HL-60 (cell line): Measurements from ENCODE around the gene ABLIM1.

Experiments used
- DNase-seq, 2 experiments: peaks; one replicate each; pipeline ENCODE4 v3.0.0-alpha.2; 2010 to 2020; ENCODE audit warnings: low read depth in 1 of 2, low spot score in 1 of 2
- H3K27ac ChIP-seq: fragments of 250-450 bp; sonication (Bioruptor Pico); replicated peaks from 2 replicates; pipeline ENCODE4 v1.5.1; 2020; ENCODE audit warnings: mild to moderate bottlenecking, moderate library complexity
- H3K27me3 ChIP-seq: fragments of 250-450 bp; sonication (Bioruptor Pico); 2 replicates; pipeline ENCODE4 v1.5.1; 2021; ENCODE audit warnings: mild to moderate bottlenecking, moderate library complexity; ENCODE audit not compliant: insufficient read depth, poor library complexity, severe bottlenecking
- H3K4me3 ChIP-seq: replicated peaks from 2 replicates; pipeline ENCODE4 v1.5.1; 2011; ENCODE audit warnings: mild to moderate bottlenecking, control low read depth, low read length; ENCODE audit not compliant: insufficient read depth
- CTCF ChIP-seq: IDR thresholded peaks from one replicate; pipeline ENCODE4 v1.5.1; 2011; ENCODE audit warnings: low read length, control low read depth, inconsistent platforms; ENCODE audit not compliant: insufficient read depth
- GABPA ChIP-seq: IDR thresholded peaks from 2 replicates; pipeline ENCODE4 v1.6.1; 2012; ENCODE audit warnings: low read depth
- POLR2AphosphoS5 ChIP-seq: IDR thresholded peaks from 2 replicates; pipeline ENCODE4 v1.6.1; 2012; ENCODE audit warnings: low read depth
- REST ChIP-seq: IDR thresholded peaks from 2 replicates; pipeline ENCODE4 v1.6.1; 2012; ENCODE audit warnings: low read depth; ENCODE audit not compliant: insufficient replicate concordance
- SPI1 ChIP-seq: IDR thresholded peaks from 2 replicates; pipeline ENCODE4 v1.6.1; 2012; ENCODE audit warnings: low read depth, mild to moderate bottlenecking, borderline replicate concordance

ABLIM1 gene

GRCh38 chr10:114525368-114525949 lies 132.6 kb downstream of the ABLIM1 start:
- peak overlapping the region; percentile 67 for H3K27ac ChIP-seq
- no peak overlapping the region for H3K4me3 ChIP-seq
- H3K27me3 ChIP-seq, result no peaks in the 10 kb centered on the region
- TF ChIP-seq SPI1 (no peak), REST (no peak), POLR2AphosphoS5 (no peak), GABPA (no peak), CTCF (no peak)
- DNase-seq, result no peak

- DNase-seq, result no peak
- Histone ChIP-seq H3K27me3 (no peaks in the 10 kb centered on the region), H3K27ac (no peak overlapping the region), H3K4me3 (no peak overlapping the region)
- TF ChIP-seq REST (no peak), SPI1 (no peak), POLR2AphosphoS5 (no peak), GABPA (no peak), CTCF (no peak)
Observed at GRCh38 chr10:114523876-114524275, 134.2 kb downstream of the ABLIM1 start.

- no peaks in the 10 kb centered on the region for H3K27me3 ChIP-seq
- TF ChIP-seq SPI1, result no peak
- TF ChIP-seq REST, result no peak
- TF ChIP-seq POLR2AphosphoS5, result no peak
- TF ChIP-seq GABPA, result no peak
- no peak for TF ChIP-seq CTCF
- H3K27ac ChIP-seq, result no peak overlapping the region
- DNase-seq, result no peak
- H3K4me3 ChIP-seq, result no peak overlapping the region
Observed at GRCh38 chr10:114521255-114521654, 136.8 kb downstream of the ABLIM1 start.
